ENCODE measurements around the gene ADAD2.

DNA sequence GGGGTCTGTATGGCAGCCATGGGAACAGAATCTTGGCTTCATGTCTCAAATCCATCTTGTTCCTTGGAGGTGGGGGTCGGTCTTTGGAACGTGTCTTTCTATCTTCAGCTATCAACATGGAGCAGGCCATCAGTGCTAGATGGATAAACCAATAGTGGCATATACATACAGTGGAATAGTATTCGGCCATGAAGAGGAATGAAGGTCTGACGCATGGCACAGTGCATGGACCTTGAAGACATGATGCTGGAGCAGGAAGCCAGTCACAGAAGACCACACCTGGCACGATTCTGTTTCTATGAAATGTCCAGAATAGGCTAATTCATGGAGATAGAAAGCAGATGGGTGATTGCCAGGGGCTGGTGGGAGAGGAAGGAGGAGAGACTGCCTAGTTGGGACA, 41.1 kb downstream of the ADAD2 start:
- TF ChIP-seq POLR2A (IDR thresholded peaks at IDR 0.05) (no peak), EP300 (IDR thresholded peaks at IDR 0.05; ENCODE audit: low read depth) (no peak)
- TF ChIP-seq, protein P1, sequence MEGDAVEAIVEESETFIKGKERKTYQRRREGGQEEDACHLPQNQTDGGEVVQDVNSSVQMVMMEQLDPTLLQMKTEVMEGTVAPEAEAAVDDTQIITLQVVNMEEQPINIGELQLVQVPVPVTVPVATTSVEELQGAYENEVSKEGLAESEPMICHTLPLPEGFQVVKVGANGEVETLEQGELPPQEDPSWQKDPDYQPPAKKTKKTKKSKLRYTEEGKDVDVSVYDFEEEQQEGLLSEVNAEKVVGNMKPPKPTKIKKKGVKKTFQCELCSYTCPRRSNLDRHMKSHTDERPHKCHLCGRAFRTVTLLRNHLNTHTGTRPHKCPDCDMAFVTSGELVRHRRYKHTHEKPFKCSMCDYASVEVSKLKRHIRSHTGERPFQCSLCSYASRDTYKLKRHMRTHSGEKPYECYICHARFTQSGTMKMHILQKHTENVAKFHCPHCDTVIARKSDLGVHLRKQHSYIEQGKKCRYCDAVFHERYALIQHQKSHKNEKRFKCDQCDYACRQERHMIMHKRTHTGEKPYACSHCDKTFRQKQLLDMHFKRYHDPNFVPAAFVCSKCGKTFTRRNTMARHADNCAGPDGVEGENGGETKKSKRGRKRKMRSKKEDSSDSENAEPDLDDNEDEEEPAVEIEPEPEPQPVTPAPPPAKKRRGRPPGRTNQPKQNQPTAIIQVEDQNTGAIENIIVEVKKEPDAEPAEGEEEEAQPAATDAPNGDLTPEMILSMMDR (IDR thresholded peaks at IDR 0.05) = no peak
